GM12878 (cell line): Measurements from ENCODE around the gene GGA2. TPM values are rescaled to one million over a fixed set of nuclear protein-coding genes. Genes with fewer than 3 reads are reported as not detected.

ENCODE experiments used
- CEBPB ChIP-seq, 2 experiments: fragments of 150-350 bp in 1 of 2; IDR thresholded peaks; 2 replicates each; pipeline ENCODE4 v1.6.1; 2012 to 2014; ENCODE audit warnings: low read depth in 2 of 2, low read length in 2 of 2, borderline replicate concordance in 1 of 2, inconsistent platforms in 1 of 2
- GABPA ChIP-seq: IDR thresholded peaks from 2 replicates; pipeline ENCODE4 v1.6.1; 2014; ENCODE audit warnings: antibody characterized with exemption, low read depth, mild to moderate bottlenecking, inconsistent platforms
- JUNB ChIP-seq: IDR thresholded peaks from 2 replicates; pipeline ENCODE4 v1.6.1; 2016; ENCODE audit warnings: antibody characterized with exemption, mild to moderate bottlenecking
- NFIC ChIP-seq: IDR thresholded peaks from 2 replicates; pipeline ENCODE4 v1.6.1; 2012; ENCODE audit warnings: low read depth, mild to moderate bottlenecking, inconsistent platforms, low read length, moderate library complexity
- NR2C1 ChIP-seq: fragments of 450-650 bp; IDR thresholded peaks from 2 replicates; pipeline ENCODE4 v1.6.1; 2017; ENCODE audit warnings: antibody characterized with exemption, mild to moderate bottlenecking, moderate library complexity
- RELA ChIP-seq: fragments of 450-650 bp; IDR thresholded peaks from 2 replicates; pipeline ENCODE4 v1.8.0; 2014; ENCODE audit warnings: borderline replicate concordance; ENCODE audit not compliant: partially characterized antibody
- SMAD1 ChIP-seq: fragments of 450-650 bp; IDR thresholded peaks from 2 replicates; pipeline ENCODE4 v1.6.1; 2018; ENCODE audit warnings: mild to moderate bottlenecking, low read depth; ENCODE audit not compliant: partially characterized antibody
- SPI1 ChIP-seq: IDR thresholded peaks from 2 replicates; pipeline ENCODE4 v1.6.1; 2011; ENCODE audit warnings: low read depth, mild to moderate bottlenecking, low read length, moderate library complexity, borderline replicate concordance; ENCODE audit not compliant: insufficient read depth
- YBX1 ChIP-seq: fragments of 450-650 bp; IDR thresholded peaks from 2 replicates; pipeline ENCODE4 v1.6.1; 2016; ENCODE audit warnings: antibody characterized with exemption
- ZNF274 ChIP-seq: IDR thresholded peaks from one replicate; pipeline ENCODE4 v1.8.0; 2011; ENCODE audit not compliant: insufficient read length, insufficient read depth
- ZNF622 ChIP-seq: fragments of 450-650 bp; IDR thresholded peaks from 2 replicates; pipeline ENCODE4 v1.6.1; 2017; ENCODE audit warnings: mild to moderate bottlenecking, inconsistent platforms
- ZSCAN29 ChIP-seq: fragments of 450-650 bp; IDR thresholded peaks from 2 replicates; pipeline ENCODE4 v1.6.1; 2017; ENCODE audit warnings: mild to moderate bottlenecking, moderate library complexity
- polyA plus RNA-seq, 11 experiments: library from polyadenylated mRNA; depleted of rRNA in 4 of 11; unstranded in 6 of 11; stranded (reverse) in 5 of 11; fragments of >200 nt; fragmentation: Nextera tagmentation in 4 of 11; fragmentation: Illumina TruSeq in 1 of 11; extraction: Ambion mirVana in 4 of 11; extraction: Trizol in 1 of 11; gene quantifications; 1 replicate in 1 of 11; 2 replicates in 10 of 11; pipeline versions ENCODE4 v1.2.1 to v1.2.3, GENCODE V29; 2011 to 2016; ENCODE audit warnings: inconsistent platforms in 2 of 11, missing spikeins in 2 of 11, low read depth in 1 of 11
- total RNA-seq, 4 experiments: library from RNA; depleted of rRNA in 3 of 4; stranded (reverse); fragments of >200 nt in 3 of 4; fragmentation: Illumina TruSeq in 1 of 4; extraction: Trizol in 1 of 4; gene quantifications; 2 replicates each; pipeline versions ENCODE4 v1.2.1 to v1.2.3, GENCODE V29; 2013 to 2021
- TF ChIP-seq, protein P1 (sequence below): IDR thresholded peaks from 2 replicates; pipeline ENCODE4 v1.6.1; 2011; ENCODE audit warnings: borderline replicate concordance, low read depth, mild to moderate bottlenecking, moderate library complexity, low read length; ENCODE audit not compliant: insufficient read depth, poor library complexity, severe bottlenecking
- TF ChIP-seq, protein P2 (sequence below): IDR thresholded peaks from 2 replicates; pipeline ENCODE4 v1.6.1; 2011; ENCODE audit warnings: low read depth, low read length, improper control_type of control experiment, borderline replicate concordance
- TF ChIP-seq, protein P3 (sequence below): fragments of 150-350 bp; IDR thresholded peaks from 2 replicates; pipeline ENCODE4 v1.6.1; 2016; ENCODE audit warnings: low read depth, low read length
- TF ChIP-seq, protein P4 (sequence below): fragments of 450-650 bp; IDR thresholded peaks from 2 replicates; pipeline ENCODE4 v1.6.1; 2014; ENCODE audit warnings: mild to moderate bottlenecking
- TF ChIP-seq, protein P5 (sequence below): IDR thresholded peaks from 2 replicates; pipeline ENCODE4 v1.6.1; 2012; ENCODE audit warnings: low read depth, low read length, improper control_type of control experiment
- TF ChIP-seq, protein P6 (sequence below): fragments of 450-650 bp; formaldehyde crosslinking; IDR thresholded peaks from 2 replicates; pipeline ENCODE4 v1.4.0; 2020; ENCODE audit warnings: mild to moderate bottlenecking, moderate library complexity

Gene GGA2
- total and polyA plus RNA-seq, 10 of the 15 experiments (the other 5 are each of a cell fraction or from before 2014, with no cell fraction given) = 14.1 to 153 (median 86.6) TPM

DNA sequence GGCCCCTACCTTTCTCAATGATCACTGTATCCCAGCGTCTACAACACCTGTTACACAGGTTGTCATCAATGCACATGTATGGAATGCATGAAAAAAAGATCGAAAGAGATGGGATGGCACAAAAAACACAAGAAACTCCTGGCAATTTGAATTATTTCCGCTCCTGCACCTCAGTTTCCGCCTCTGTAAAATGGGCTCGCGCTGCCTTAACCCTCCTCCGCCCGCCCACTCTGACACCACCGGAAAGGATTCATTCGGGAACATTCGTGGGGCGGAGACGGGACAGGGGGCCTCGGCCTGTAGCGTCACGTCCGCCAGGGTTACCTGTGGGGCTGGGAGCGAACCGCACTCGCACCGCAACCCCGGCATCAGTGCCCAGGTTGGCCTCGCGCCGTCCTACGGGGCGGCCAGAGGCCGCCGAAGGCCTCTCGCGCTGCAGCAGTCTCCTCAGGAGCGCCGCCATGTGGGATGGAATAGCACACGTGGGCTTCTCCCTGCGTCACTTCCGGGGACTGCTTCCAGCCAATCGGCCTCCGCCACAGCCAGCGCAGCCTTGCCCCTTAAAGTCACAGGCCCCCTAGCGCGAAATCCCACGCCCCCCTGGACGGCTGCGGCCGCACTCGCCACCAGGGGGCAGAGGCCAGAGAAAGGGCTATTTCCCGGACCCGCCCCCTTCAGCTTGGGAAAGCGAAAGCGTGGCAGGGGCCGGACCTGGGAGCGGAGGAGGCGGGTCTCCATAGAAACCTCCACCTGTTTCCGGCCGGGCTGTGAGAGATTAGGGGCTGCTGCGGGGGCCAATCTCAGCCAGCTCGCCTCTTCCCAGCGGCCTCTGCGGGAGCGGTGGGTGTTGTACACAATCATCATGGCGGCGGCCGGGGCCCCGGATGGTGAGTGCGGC lies 46.8 kb upstream of the GGA2 start, which contains the start of the genes EARS2 and UBFD1 (continued):
- TF ChIP-seq YBX1 (no peak), JUNB (no peak), SMAD1 (no peak), CEBPB (IDR thresholded peaks at IDR 0.05; ENCODE audit: borderline replicate concordance in 1 of 2, low read depth in 2 of 2, low read length in 2 of 2) (no peak), ZNF622 (no peak), NR2C1 (peak; percentile 74), RELA (no peak), SPI1 (no peak), NFIC (no peak), ZSCAN29 (no peak), GABPA (peak; percentile 86), ZNF274 (no peak)
- TF ChIP-seq, protein P1, sequence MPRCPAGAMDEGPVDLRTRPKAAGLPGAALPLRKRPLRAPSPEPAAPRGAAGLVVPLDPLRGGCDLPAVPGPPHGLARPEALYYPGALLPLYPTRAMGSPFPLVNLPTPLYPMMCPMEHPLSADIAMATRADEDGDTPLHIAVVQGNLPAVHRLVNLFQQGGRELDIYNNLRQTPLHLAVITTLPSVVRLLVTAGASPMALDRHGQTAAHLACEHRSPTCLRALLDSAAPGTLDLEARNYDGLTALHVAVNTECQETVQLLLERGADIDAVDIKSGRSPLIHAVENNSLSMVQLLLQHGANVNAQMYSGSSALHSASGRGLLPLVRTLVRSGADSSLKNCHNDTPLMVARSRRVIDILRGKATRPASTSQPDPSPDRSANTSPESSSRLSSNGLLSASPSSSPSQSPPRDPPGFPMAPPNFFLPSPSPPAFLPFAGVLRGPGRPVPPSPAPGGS = peak; percentile 42
- TF ChIP-seq, protein P2, sequence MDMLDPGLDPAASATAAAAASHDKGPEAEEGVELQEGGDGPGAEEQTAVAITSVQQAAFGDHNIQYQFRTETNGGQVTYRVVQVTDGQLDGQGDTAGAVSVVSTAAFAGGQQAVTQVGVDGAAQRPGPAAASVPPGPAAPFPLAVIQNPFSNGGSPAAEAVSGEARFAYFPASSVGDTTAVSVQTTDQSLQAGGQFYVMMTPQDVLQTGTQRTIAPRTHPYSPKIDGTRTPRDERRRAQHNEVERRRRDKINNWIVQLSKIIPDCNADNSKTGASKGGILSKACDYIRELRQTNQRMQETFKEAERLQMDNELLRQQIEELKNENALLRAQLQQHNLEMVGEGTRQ = peak; percentile 89
- TF ChIP-seq, protein P3, sequence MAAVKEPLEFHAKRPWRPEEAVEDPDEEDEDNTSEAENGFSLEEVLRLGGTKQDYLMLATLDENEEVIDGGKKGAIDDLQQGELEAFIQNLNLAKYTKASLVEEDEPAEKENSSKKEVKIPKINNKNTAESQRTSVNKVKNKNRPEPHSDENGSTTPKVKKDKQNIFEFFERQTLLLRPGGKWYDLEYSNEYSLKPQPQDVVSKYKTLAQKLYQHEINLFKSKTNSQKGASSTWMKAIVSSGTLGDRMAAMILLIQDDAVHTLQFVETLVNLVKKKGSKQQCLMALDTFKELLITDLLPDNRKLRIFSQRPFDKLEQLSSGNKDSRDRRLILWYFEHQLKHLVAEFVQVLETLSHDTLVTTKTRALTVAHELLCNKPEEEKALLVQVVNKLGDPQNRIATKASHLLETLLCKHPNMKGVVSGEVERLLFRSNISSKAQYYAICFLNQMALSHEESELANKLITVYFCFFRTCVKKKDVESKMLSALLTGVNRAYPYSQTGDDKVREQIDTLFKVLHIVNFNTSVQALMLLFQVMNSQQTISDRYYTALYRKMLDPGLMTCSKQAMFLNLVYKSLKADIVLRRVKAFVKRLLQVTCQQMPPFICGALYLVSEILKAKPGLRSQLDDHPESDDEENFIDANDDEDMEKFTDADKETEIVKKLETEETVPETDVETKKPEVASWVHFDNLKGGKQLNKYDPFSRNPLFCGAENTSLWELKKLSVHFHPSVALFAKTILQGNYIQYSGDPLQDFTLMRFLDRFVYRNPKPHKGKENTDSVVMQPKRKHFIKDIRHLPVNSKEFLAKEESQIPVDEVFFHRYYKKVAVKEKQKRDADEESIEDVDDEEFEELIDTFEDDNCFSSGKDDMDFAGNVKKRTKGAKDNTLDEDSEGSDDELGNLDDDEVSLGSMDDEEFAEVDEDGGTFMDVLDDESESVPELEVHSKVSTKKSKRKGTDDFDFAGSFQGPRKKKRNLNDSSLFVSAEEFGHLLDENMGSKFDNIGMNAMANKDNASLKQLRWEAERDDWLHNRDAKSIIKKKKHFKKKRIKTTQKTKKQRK = no peak
- TF ChIP-seq, protein P4, sequence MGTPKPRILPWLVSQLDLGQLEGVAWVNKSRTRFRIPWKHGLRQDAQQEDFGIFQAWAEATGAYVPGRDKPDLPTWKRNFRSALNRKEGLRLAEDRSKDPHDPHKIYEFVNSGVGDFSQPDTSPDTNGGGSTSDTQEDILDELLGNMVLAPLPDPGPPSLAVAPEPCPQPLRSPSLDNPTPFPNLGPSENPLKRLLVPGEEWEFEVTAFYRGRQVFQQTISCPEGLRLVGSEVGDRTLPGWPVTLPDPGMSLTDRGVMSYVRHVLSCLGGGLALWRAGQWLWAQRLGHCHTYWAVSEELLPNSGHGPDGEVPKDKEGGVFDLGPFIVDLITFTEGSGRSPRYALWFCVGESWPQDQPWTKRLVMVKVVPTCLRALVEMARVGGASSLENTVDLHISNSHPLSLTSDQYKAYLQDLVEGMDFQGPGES = no peak; the same call in 1 of the 2 replicates
- TF ChIP-seq, protein P5, sequence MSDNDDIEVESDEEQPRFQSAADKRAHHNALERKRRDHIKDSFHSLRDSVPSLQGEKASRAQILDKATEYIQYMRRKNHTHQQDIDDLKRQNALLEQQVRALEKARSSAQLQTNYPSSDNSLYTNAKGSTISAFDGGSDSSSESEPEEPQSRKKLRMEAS = peak; percentile 98
- TF ChIP-seq, protein P6, sequence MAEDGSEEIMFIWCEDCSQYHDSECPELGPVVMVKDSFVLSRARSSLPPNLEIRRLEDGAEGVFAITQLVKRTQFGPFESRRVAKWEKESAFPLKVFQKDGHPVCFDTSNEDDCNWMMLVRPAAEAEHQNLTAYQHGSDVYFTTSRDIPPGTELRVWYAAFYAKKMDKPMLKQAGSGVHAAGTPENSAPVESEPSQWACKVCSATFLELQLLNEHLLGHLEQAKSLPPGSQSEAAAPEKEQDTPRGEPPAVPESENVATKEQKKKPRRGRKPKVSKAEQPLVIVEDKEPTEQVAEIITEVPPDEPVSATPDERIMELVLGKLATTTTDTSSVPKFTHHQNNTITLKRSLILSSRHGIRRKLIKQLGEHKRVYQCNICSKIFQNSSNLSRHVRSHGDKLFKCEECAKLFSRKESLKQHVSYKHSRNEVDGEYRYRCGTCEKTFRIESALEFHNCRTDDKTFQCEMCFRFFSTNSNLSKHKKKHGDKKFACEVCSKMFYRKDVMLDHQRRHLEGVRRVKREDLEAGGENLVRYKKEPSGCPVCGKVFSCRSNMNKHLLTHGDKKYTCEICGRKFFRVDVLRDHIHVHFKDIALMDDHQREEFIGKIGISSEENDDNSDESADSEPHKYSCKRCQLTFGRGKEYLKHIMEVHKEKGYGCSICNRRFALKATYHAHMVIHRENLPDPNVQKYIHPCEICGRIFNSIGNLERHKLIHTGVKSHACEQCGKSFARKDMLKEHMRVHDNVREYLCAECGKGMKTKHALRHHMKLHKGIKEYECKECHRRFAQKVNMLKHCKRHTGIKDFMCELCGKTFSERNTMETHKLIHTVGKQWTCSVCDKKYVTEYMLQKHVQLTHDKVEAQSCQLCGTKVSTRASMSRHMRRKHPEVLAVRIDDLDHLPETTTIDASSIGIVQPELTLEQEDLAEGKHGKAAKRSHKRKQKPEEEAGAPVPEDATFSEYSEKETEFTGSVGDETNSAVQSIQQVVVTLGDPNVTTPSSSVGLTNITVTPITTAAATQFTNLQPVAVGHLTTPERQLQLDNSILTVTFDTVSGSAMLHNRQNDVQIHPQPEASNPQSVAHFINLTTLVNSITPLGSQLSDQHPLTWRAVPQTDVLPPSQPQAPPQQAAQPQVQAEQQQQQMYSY = no peak
